PC-3 (cell line): ENCODE data around the gene PYGO2. TPM values are rescaled to one million over a fixed set of nuclear protein-coding genes. Genes with fewer than 3 reads are reported as not detected.

ENCODE experiments used
- ATAC-seq: fragments of 200-7000 bp; cut with Tn5 transposase; 2 replicates; pipeline ENCODE4 v1.9.1; 2020; ENCODE audit warnings: mild to moderate bottlenecking, moderate library complexity
- BruUV-seq: library from RNA; stranded (reverse); fragments of 400-500 nt; replicated peaks from 2 replicates; lab custom pipeline; 2021; lab: Mats Ljungman, UMichigan
- CTCF ChIA-PET: fragments of 300-600 bp; sonication (Branson Sonifier 250); formaldehyde crosslinking; loops from one replicate; lab custom pipeline; 2022; ENCODE audit warnings: antibody characterized with exemption; lab: Charles Lee
- POLR2A ChIA-PET: fragments of 300-600 bp; sonication (Branson Sonifier 250); formaldehyde crosslinking; loops from one replicate; lab custom pipeline; 2022; ENCODE audit warnings: antibody characterized with exemption; ENCODE audit not compliant: unreplicated experiment; lab: Charles Lee
- DNase-seq: peaks from one replicate; pipeline ENCODE4 v3.0.0-alpha.2; 2015
- H2AFZ ChIP-seq: fragments of 300-600 bp; sonication (generic); 2 replicates; pipeline ENCODE4 v1.6.0; 2016; ENCODE audit warnings: antibody characterized with exemption, low read length
- H3F3A ChIP-seq: fragments of 300-600 bp; sonication (generic); one replicate; pipeline ENCODE4 v1.6.0; 2017; ENCODE audit warnings: antibody characterized with exemption, low read length, control low read depth, mild to moderate bottlenecking; ENCODE audit not compliant: unreplicated experiment
- H3K27ac ChIP-seq: fragments of 300-600 bp; sonication (generic); 2 replicates; pipeline ENCODE4 v1.5.1; 2016; ENCODE audit warnings: mild to moderate bottlenecking, low read length
- H3K27me3 ChIP-seq: fragments of 300-600 bp; sonication (generic); 2 replicates; pipeline ENCODE4 v1.6.1; 2016; ENCODE audit warnings: low read length, mixed read lengths
- H3K36me3 ChIP-seq: fragments of 300-600 bp; sonication (generic); 2 replicates; pipeline ENCODE4 v1.6.1; 2016; ENCODE audit warnings: low read depth, mixed run types, low read length, mixed read lengths
- H3K4me1 ChIP-seq: fragments of 300-600 bp; sonication (generic); 2 replicates; pipeline ENCODE4 v1.5.1; 2016; ENCODE audit warnings: low read length; ENCODE audit not compliant: insufficient read depth
- H3K4me2 ChIP-seq: fragments of 300-600 bp; sonication (generic); 2 replicates; pipeline ENCODE4 v1.6.0; 2016; ENCODE audit warnings: low read length
- H3K4me3 ChIP-seq: fragments of 300-600 bp; sonication (generic); 2 replicates; pipeline ENCODE4 v1.5.1; 2016; ENCODE audit warnings: mild to moderate bottlenecking, low read length, mixed read lengths
- H3K79me2 ChIP-seq: fragments of 300-600 bp; sonication (generic); 2 replicates; pipeline ENCODE4 v1.6.1; 2017; ENCODE audit warnings: low read length, mixed read lengths
- H3K9ac ChIP-seq: fragments of 300-600 bp; sonication (generic); 2 replicates; pipeline ENCODE4 v1.6.0; 2016; ENCODE audit warnings: mild to moderate bottlenecking, low read length
- H3K9me2 ChIP-seq: fragments of 300-600 bp; sonication (generic); replicated peaks from 2 replicates; pipeline ENCODE4 v1.6.1; 2016; ENCODE audit warnings: mixed run types, low read length, mixed read lengths
- H3K9me3 ChIP-seq: fragments of 300-600 bp; sonication (generic); 2 replicates; pipeline ENCODE4 v1.6.1; 2016; ENCODE audit warnings: low read length, mixed read lengths
- H4K20me1 ChIP-seq: fragments of 300-600 bp; sonication (generic); 2 replicates; pipeline ENCODE4 v1.6.1; 2016; ENCODE audit warnings: low read length, mixed read lengths
- CTCF ChIP-seq: fragments of 300-600 bp; sonication (generic); conservative IDR thresholded peaks from 2 replicates; pipeline ENCODE4 v1.5.1; 2017; ENCODE audit warnings: antibody characterized with exemption, low read depth, mild to moderate bottlenecking, low read length
- EZH2 ChIP-seq: fragments of 300-600 bp; sonication (generic); IDR thresholded peaks from one replicate; pipeline ENCODE4 v1.6.1; 2017; ENCODE audit warnings: antibody characterized with exemption, mild to moderate bottlenecking, low read length; ENCODE audit not compliant: unreplicated experiment
- EZH2phosphoT487 ChIP-seq: fragments of 300-600 bp; sonication (generic); IDR thresholded peaks from 2 replicates; pipeline ENCODE4 v1.6.1; 2018; ENCODE audit warnings: mild to moderate bottlenecking, antibody characterized with exemption, low read length, borderline replicate concordance
- intact Hi-C: fragments of 100-400 bp; cut with micrococcal nuclease; formaldehyde crosslinking; loops from 2 replicates; pipeline ENCODE4 v1.9.0; 2023
- total RNA-seq: library from RNA; depleted of rRNA; stranded (reverse); fragments of >200 nt; gene quantifications from 2 replicates; pipeline ENCODE4 v1.2.3, GENCODE V29; 2014

Gene PYGO2
- total RNA-seq, 1 experiment from 2014 or later: 41.7 TPM

DNA sequence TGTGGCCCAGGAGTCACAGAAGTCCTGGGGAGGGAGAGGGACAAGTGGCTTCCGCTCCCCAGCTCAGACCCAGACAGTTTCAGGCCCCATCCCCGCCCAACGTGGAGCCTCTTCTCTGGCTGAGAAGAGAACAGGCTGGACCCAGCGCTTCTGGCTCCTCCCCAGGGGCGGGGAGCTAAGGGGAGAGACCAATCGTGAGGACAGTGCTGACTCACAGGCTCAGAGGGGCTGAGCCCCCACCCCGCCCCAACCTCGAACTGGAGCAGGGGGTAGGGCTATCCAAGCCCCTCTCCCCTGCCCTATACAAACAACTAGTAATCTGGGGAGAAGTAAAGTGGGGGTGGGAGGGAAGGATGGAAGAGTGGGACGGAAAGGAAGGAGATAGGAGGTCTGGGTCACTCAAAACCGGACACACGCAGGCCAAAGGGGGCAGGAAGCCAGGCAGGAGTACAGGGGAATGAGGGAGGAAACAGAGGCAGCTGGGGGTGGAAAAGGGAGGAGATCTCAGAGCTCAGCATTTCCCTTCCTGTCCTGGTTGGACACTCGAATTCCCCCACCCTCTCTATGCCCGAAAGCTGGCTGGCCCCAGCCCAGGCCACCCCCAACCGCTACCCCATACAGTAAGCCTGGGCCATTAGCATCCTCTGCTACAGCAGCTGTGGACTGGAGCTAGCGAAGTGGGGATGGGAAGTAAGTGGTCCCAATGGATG, 9.2 kb upstream of the PYGO2 start, which contains the start of gene SHC1:
TSS of gene SHC1 (minus strand) at position 117 of the 710 bp plus-strand sequence. CDS start 221 bp downstream, outside the sequence.
- H3K4me3 ChIP-seq: peak within 1 kb of the TSS; percentile 35; the same call in 1 of the 2 replicates
- peaks cover 22% of the 10 kb centered on the region for H3K36me3 ChIP-seq
- DNase-seq (peak; percentile 81), ATAC-seq (peak; percentile 18; the same call in 1 of the 2 replicates)
- CTCF ChIA-PET: interaction anchor here (0.7 to 0.9 kb wide), 2 partner anchors 29 to 47 kb away, joined by 3 to 4 read pairs; no protein-coding TSS in a partner anchor
- peaks cover 45% of the 10 kb centered on the region for H3K79me2 ChIP-seq
- H2AFZ ChIP-seq: no peak within 1 kb of the TSS
- H3K4me2 ChIP-seq: peak within 1 kb of the TSS; percentile 88
- no peaks in the 10 kb centered on the region for H3K9me3 ChIP-seq
- no peak for TF ChIP-seq EZH2phosphoT487
- no peak for TF ChIP-seq CTCF
- TF ChIP-seq EZH2: no peak
- H3K27ac ChIP-seq: peak within 1 kb of the TSS; percentile 96
- peaks cover 37% of the 10 kb centered on the region for H3K4me1 ChIP-seq
- peak within 1 kb of the TSS; percentile 89 for H3K9ac ChIP-seq
- H3K9me2 ChIP-seq: no peaks in the 10 kb centered on the region
- intact Hi-C loops: loop anchor here (5.0 kb wide), 2 partner anchors 92 to 167 kb away; partner anchors contain the start of genes EFNA4 and SLC50A1
- POLR2A ChIA-PET: interaction anchor here (0.5 to 0.9 kb wide), 4 partner anchors 15 to 1158 kb away, joined by 3 to 4 read pairs (median 3); partner anchors contain the start of gene PBXIP1
- H4K20me1 ChIP-seq: no peaks in the 10 kb centered on the region
- BruUV-seq: no TSS peak
- no peaks in the 10 kb centered on the region for H3K27me3 ChIP-seq
- peaks cover 9% of the 10 kb centered on the region for H3F3A ChIP-seq

GRCh38 chr1:154969860-154970452, 8.4 kb upstream of the PYGO2 start:
- Histone ChIP-seq H3K27me3 (no peaks in the 10 kb centered on the region), H3K9me2 (no peaks in the 10 kb centered on the region), H4K20me1 (no peaks in the 10 kb centered on the region), H2AFZ (no peak overlapping the region), H3K36me3 (peaks cover 29% of the 10 kb centered on the region), H3K9me3 (no peaks in the 10 kb centered on the region), H3K27ac (no peak overlapping the region), H3K4me1 (peaks cover 37% of the 10 kb centered on the region), H3K79me2 (peaks cover 37% of the 10 kb centered on the region), H3K9ac (peak overlapping the region; percentile 89), H3K4me3 (peak overlapping the region; percentile 35; the same call in 1 of the 2 replicates), H3K4me2 (peak overlapping the region; percentile 88), H3F3A (peaks cover 9% of the 10 kb centered on the region)
- ChIA-PET POLR2A (no interaction called here), CTCF (no interaction called here)
- intact Hi-C loops: loop anchor here (5.0 kb wide), 2 partner anchors 92 to 167 kb away; partner anchors contain the start of genes EFNA4 and SLC50A1
- ATAC-seq (no peak), DNase-seq (no peak)
- BruUV-seq: no TSS peak
- TF ChIP-seq EZH2phosphoT487 (no peak), EZH2 (no peak), CTCF (no peak)
